H54 (cell line): Measurements from ENCODE around the gene REPS1.
"Not testable (repeated sequence)": the region's sequence is repeated elsewhere in the genome, so short reads cannot be mapped to it uniquely, and the experiment has no call there.

ENCODE experiments used
- DNase-seq: peaks from one replicate; pipeline ENCODE4 v3.0.0; 2011; ENCODE audit warnings: low spot score, mixed read lengths; ENCODE audit not compliant: insufficient read length
- FAIRE-seq: peaks from 3 replicates; lab custom pipeline; 2011; peaks lifted over from hg19 to GRCh38; lab: Jason Lieb, UNC
- POLR2A ChIP-seq: IDR thresholded peaks from 2 replicates; pipeline ENCODE4 v1.6.1; 2011; ENCODE audit warnings: low read depth, mild to moderate bottlenecking, low read length

The REPS1 gene, protein sequence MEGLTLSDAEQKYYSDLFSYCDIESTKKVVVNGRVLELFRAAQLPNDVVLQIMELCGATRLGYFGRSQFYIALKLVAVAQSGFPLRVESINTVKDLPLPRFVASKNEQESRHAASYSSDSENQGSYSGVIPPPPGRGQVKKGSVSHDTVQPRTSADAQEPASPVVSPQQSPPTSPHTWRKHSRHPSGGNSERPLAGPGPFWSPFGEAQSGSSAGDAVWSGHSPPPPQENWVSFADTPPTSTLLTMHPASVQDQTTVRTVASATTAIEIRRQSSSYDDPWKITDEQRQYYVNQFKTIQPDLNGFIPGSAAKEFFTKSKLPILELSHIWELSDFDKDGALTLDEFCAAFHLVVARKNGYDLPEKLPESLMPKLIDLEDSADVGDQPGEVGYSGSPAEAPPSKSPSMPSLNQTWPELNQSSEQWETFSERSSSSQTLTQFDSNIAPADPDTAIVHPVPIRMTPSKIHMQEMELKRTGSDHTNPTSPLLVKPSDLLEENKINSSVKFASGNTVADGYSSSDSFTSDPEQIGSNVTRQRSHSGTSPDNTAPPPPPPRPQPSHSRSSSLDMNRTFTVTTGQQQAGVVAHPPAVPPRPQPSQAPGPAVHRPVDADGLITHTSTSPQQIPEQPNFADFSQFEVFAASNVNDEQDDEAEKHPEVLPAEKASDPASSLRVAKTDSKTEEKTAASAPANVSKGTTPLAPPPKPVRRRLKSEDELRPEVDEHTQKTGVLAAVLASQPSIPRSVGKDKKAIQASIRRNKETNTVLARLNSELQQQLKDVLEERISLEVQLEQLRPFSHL

DNA sequence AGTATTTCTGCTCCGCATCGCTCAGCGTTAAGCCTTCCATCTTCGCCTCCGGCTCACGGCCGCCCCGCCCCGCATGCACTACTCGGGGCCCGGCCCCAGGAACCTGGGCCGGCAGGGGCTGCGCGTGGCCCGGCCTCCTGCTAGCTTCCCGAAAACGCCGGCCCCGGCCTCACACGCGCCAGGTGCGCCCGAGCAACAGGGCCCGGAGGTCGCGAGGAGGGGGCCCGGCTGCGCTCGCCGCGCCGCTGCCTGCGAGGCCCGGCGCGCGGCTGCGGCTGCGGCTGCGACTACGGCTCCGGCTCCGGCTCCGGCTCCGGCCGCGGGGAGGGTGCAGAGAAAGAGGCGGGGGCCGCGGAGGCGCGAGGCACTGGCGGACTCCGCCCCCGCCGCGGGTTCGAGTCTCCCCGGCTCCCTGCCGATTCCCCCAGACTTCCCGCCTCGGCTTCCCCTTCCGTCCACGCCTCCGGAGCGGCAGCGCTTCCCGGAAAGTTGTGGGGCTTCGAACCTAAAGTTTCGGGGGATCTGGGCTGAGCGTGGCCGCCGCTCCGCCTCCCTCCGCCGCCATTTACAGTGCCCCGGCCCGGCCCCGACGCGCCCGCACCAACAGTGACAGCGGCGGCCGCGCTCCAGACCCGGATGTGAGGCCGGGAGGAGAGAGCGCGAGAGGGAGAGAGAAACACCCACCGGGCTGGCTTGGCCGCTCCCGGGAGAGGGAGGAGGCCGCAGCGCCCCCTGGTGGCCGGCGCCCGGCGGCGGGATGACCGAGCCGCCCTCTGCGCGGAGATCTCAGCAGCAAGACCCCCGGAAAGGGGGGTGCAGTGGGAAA, at the start of gene REPS1:
REPS1 (minus strand) TSS at position 611 of the 826 bp plus-strand sequence; CDS start at position 40, 571 bp downstream.
- FAIRE-seq (no peak), DNase-seq (peak; percentile 83)
- peak; percentile 76 for TF ChIP-seq POLR2A

DNA sequence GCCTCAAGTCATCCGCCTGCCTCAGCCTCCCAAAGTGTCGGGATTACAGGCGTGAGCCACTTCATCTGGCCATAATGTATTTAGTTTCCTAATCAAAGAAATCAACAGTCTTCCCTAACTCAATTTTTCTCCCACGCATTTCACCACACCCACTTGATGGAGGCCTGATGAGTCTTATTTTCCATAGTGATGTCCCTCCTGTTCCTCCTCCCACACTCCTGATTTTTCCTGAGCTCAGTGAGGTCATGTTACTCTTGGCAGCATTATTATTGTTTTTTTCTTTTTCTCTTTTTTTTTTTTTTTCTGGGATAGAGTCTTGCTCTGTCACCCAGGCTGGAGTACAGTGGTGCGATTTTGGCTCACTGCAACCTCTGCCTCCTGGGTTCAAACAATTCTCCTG, 49.4 kb upstream of the REPS1 start:
- no peak for TF ChIP-seq POLR2A
- no peak for DNase-seq
- no peak for FAIRE-seq

DNA sequence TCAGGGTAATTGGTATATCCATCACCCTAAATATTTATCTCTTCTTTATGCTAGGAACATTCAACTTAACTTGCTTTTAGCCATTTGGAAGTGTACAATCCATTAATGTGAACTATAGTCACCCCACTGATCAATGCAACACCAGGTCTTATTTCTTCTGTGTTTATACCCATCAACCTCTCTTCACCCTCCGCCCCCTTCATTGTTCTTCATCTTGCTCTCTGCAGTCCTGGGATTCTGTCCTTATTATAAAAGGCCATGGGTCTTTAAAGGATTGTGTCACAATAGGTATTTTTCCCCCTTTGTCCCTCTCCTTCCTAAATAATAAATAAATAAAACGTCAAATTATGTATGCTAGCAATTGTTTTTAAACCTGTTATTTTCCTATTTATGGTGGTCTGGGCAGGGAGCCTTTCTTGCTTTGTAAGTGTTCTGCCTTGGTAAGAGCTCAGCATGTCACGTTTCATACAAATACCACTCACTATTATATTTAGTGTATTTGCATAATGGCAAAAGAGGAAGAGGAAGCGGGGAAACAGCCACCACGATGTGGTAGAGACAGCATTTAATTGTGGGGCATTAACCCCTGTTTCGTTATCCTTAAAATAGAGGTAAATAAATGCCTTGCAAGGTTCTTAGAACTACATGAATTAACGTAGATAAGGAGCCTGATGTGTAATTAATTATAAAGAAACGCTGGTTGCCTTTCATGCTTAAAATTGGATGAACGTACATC, 42.3 kb upstream of the REPS1 start:
- DNase-seq (no peak), FAIRE-seq (no peak)
- no peak for TF ChIP-seq POLR2A

DNA sequence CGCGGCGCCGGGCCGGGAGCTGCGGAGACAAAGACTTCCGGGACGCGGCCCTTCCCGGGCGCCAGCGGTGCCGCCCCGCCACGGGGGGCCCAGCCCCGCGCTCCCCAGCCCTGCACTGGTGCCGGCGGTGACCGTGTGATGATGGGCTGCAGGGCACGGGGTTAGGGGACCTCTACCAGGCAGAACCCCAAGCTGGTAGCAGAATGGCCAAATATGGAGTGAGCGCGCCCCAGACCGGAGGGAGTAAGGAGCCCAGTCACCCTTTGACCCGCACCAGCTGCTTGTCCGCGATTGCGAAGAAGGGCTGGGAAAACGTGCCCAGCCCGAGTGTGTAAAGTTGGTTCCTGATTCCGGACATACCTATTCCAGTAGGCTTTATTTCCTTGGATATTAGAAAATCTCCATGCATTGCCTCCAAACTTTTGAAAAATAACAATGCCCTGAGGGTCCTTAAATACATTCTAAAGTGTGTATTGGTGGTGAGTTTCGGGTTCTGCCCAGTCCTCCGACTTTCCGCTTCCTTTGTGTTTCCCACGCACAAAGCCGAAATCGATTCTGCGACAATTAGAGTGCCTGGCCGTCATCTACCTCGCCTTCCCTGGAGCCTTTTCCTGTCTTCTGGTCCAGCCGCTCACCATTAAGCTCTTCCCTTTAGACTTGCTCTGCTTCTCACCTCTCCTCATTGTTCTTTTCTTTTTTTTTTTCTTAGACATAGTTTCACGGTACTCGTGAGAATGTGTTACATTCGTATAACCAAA, 41.6 kb upstream of the REPS1 start:
- DNase-seq (no peak), FAIRE-seq (no peak)
- no peak for TF ChIP-seq POLR2A

DNA sequence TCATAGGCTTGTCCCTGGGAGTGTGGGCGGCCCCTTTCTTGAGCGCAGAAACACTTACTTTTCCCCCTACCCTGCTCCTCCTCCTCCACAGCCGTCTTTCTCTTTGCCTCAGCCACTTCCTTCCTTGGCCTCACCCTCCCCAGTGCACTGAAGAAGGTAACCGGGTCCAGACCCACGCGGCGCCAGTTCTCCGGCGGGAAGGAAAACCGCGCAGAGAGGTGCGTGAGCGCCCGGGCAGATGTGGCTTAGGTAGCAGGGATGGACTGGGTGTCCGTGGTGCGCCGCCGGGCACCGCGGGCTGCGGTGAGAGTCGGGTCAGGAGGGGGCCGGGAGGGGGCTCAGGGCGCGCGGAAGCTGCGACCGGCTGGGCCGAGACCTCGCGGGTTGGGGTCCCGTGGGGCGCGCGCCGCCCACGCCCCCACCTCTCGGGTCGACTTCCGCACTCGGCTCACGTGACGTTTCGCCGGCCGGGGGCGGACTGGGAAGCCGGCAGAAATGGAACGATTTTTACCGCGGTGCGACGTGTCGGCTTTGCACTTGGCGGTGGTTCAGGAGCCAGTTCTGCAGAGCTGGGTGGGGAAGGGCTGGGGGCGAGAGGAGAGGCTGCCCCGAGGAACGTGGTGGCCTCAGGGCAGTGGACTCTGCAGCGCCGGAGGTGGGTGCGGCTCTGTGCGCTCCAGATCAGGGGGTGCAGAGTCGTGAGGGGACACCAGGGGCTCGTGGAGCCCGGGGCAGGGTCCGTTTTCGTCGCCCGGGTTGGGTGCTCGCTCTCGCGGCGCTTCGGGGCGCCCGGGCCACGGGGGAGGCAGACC, 40.8 kb upstream of the REPS1 start, which contains the start of gene ABRACL:
ABRACL (plus strand) TSS at position 88 of the 812 bp plus-strand sequence. CDS start 5,416 bp downstream, outside the sequence.
- FAIRE-seq: no peak
- DNase-seq: peak; percentile 28
- TF ChIP-seq POLR2A: peak; percentile 44; the same call in 1 of the 2 replicates

DNA sequence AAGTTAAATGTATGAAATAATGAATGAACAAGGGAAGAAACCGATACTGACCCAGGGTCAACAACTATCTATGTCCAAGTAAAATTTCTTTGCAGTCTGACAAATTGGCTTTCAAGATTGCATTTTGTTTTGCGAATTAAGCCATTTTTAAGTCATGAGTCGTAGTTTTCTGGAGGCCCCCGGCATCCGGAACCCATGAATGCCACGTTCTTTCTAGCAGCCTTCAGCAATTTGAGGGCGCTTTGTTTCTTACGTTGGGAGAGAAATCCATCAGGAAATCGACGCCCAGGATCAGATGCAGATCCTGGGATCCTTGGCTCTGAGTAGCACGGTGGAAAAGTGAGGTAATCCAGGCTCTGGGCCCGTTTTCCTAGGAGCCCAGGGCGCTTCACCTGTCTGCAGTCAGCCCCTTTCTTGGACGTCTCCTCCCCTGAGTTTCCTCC, 40.2 kb upstream of the REPS1 start:
- no peak for FAIRE-seq
- TF ChIP-seq POLR2A: no peak

DNA sequence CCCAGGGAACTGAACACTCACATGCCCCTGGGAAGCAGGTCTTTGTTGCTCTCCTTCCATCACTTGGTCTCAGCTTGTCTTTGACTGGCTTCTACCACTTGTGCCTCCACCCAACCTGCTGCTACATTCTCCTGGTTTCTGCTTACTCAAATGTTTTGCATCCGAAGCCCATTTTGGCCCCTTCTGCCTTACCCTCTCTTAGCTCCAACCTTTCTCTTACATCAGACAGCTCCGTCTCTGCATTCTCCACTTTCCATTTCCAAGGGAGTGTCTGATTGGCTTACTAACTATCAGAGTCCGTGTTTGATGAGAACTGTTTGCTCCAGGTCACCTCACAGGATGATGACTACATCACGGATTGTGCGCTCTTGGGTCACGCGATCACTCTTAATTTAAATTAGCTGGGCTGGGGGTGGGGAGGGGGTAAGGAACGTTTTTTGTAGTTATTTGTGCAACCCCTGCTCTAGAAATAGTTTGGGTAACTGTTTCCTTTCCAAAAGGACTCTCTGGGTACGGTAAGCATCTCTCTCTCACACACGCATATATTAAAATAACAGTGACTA, 39.6 kb upstream of the REPS1 start:
- DNase-seq (peak; percentile 9), FAIRE-seq (peak; percentile 43)
- no peak for TF ChIP-seq POLR2A

More for the DNA sequence above, 40.2 kb upstream of the REPS1 start:
- peak; percentile 51 for DNase-seq

DNA sequence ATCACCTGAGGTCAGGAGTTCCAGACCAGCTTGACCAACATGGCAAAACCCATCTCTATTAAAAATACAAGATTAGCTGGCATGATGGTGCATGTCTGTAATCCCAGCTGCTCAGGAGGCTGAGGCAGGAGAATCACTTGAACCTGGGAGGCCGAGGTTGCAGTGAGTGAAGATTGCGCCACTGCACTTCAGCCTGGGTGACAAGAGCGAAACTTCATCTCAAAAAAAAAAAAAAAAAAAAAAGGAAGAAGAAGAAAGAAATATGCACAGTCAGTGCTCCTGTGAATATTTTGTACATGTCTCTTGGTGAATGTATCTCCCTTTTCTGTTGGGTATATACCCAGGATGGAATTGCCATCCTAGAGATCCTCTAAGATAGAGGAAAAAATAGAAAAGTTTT, 37.4 kb upstream of the REPS1 start:
- not testable (repeated sequence) for DNase-seq, FAIRE-seq

DNA sequence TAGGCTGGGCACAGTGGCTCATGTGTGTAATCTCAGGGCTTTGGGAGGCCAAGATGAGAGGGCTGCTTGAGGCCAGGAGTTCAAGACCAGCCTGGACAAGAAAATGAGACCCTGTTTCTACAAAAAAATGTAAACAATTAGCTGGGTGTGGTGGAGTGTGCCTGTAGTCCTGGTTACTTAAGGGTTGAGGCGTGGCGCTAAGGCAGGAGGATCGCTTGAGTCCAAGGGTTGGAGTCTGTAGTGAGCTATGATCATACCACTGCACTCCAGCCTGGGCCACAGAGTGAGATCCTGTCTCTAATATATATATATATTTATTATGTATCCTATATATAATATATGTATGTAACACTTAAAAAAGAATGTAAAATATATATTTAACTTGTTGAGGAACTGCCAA, 32.6 kb upstream of the REPS1 start:
- no peak for TF ChIP-seq POLR2A
- DNase-seq (no peak), FAIRE-seq (no peak)

DNA sequence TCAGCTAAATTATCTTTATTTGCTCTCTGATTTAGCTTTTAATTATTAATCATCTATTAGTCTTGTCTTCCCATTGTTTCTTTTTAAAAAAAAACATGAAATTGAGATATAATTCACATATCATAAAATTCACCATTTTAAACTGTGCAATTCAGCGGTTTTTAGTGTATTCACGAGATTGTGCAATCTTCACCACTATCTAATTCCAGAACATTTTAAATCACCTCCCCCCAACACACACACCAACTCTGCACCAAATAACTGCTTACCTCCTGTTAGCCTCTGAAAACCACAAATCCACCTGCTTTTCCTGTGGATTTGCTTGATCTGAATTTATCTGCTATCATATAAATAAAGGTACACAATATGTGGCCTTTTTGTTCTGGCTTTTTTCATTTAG, 31.7 kb upstream of the REPS1 start:
- no peak for TF ChIP-seq POLR2A
- DNase-seq (no peak), FAIRE-seq (no peak)

DNA sequence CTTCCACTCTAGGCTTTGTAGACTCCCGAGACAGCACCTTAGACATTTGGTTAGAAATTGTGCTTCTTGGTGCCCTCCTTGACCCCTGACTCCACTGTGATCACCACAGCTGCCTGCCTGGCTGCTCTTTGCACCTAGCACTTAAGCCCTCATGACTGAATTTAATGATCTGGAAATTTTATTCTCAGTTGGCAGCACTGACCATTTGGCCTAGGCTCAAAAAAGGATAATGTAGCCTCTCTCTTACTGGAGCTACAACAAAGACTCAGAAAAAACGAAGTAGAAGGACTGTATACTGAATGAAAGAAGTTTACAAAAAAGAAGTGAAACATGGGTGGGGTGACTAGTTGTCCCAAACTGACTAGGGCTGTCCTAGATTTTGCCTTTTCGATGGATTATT, 29.2 kb upstream of the REPS1 start:
- FAIRE-seq: no peak
- DNase-seq: no peak

More for the DNA sequence above, 29.2 kb upstream of the REPS1 start:
- TF ChIP-seq POLR2A: no peak
